Spleen (tissue), 11 donors: ENCODE data around the gene RGL1. TPM values are rescaled to one million over a fixed set of nuclear protein-coding genes. Genes with fewer than 3 reads are reported as not detected.

ENCODE experiments used
- DNase-seq: peaks from one replicate; pipeline ENCODE4 v3.0.0-alpha.2; 2020
- H3K27ac ChIP-seq, 8 donors: fragments of 200-600 bp; sonication (generic) in 7 of 8; 1 replicate in 4 of 8; 2 replicates in 4 of 8; pipeline versions ENCODE4 v1.5.0 to v1.8.0; 2016 to 2021; ENCODE audit warnings: inconsistent platforms in 4 of 8, mild to moderate bottlenecking in 4 of 8, moderate library complexity in 1 of 8
- H3K27me3 ChIP-seq, 7 donors: fragments of 200-600 bp; sonication (generic) in 6 of 7; replicated peaks in 1 of 7; 1 replicate in 4 of 7; 2 replicates in 3 of 7; pipeline versions ENCODE4 v1.5.0 to v1.8.0; 2016 to 2021; ENCODE audit warnings: inconsistent platforms in 3 of 7, mild to moderate bottlenecking in 1 of 7
- H3K36me3 ChIP-seq, 6 donors: fragments of 200-600 bp; sonication (generic) in 5 of 6; 1 replicate in 4 of 6; 2 replicates in 2 of 6; pipeline versions ENCODE4 v1.5.0 to v1.8.0; 2016 to 2021; ENCODE audit warnings: inconsistent platforms in 2 of 6
- H3K4me1 ChIP-seq, 6 donors: fragments of 200-600 bp; sonication (generic) in 5 of 6; 1 replicate in 3 of 6; 2 replicates in 3 of 6; pipeline versions ENCODE4 v1.5.0 to v1.8.0; 2016 to 2021; ENCODE audit warnings: inconsistent platforms in 3 of 6
- H3K4me3 ChIP-seq, 8 donors: fragments of 200-600 bp; sonication (generic) in 7 of 8; 1 replicate in 4 of 8; 2 replicates in 4 of 8; pipeline versions ENCODE4 v1.5.0 to v1.8.0; 2016 to 2021; ENCODE audit warnings: inconsistent platforms in 4 of 8, mild to moderate bottlenecking in 4 of 8, moderate library complexity in 2 of 8
- H3K9me3 ChIP-seq, 8 donors: fragments of 200-600 bp; sonication (generic) in 7 of 8; 1 replicate in 4 of 8; 2 replicates in 4 of 8; pipeline versions ENCODE4 v1.5.0 to v1.8.0; 2016 to 2021; ENCODE audit warnings: inconsistent platforms in 4 of 8
- CTCF ChIP-seq, 11 experiments: fragments of 200-600 bp in 7 of 11; fragments of 450-650 bp in 4 of 11; sonication (generic) in 4 of 11; IDR thresholded peaks in 8 of 11; conservative IDR thresholded peaks in 3 of 11; 1 replicate in 7 of 11; 2 replicates in 4 of 11; pipeline versions ENCODE4 v1.4.0 to v1.8.0; 2016 to 2021; ENCODE audit warnings: antibody characterized with exemption in 11 of 11, inconsistent platforms in 4 of 11, mild to moderate bottlenecking in 1 of 11
- POLR2A ChIP-seq, 3 donors: fragments of 450-650 bp; IDR thresholded peaks; one replicate each; pipeline ENCODE4 v1.5.1; 2017; ENCODE audit warnings: antibody characterized with exemption in 3 of 3, mild to moderate bottlenecking in 1 of 3
- POLR2AphosphoS5 ChIP-seq, 3 donors: sonication (generic); formaldehyde crosslinking; IDR thresholded peaks; one replicate each; pipeline ENCODE4 v1.5.1; 2017; ENCODE audit warnings: antibody characterized with exemption in 3 of 3
- WGBS, 5 donors: extraction: QIAGEN DNeasy Blood & Tissue Kit in 3 of 5; methylation state at CpG; one replicate each; pipeline versions ENCODE4 v1.1.5 to v1.1.7; 2013 to 2018; 5-methylcytosine and 5-hydroxymethylcytosine counted together
- intact Hi-C: fragments of 100-400 bp; cut with DNase I; formaldehyde crosslinking; loops from one replicate; pipeline ENCODE4 v1.15.0; 2023; ENCODE audit warnings: low total_unique reads
- polyA plus RNA-seq, 3 donors: library from polyadenylated mRNA; stranded (reverse); fragments of 200-250 nt; gene quantifications; one replicate each; pipeline ENCODE4 v1.2.1, GENCODE V29; 2013
- total RNA-seq, 7 donors: library from RNA; depleted of rRNA in 3 of 7; stranded (reverse); fragments of >200 nt in 3 of 7; fragmentation: NEBNext Ultra II Directional in 4 of 7; extraction: Animal tissue kit (Norgen Biotek cat#: 25700) in 4 of 7; gene quantifications; one replicate each; pipeline versions ENCODE4 v1.1.0 to v1.2.1, GENCODE V29; 2016 to 2021
- donor health status: healthy with polysubstance abuse.
- donor health status: DM: no; HTN: no; CAD: no; lungs with moderate emphysema.
- donor health status: DM: no; HTN: no; CAD: no.
- donor health status: Bipolar disorder and iron deficiency.
- donor health status: healthy.
- donor health status: DM: no; HTN: no; CAD: no.
- donor health status: DM: yes; HTN: yes; CAD: no.

Gene RGL1
- total and polyA plus RNA-seq, 10 donors: 14.3 to 126 (median 71.4) TPM

GRCh38 chr1:183840140-183840539 is 35.2 kb downstream of the RGL1 start:
- H3K27me3 ChIP-seq: no peaks in the 10 kb centered on the region
- no peak overlapping the region for H3K4me3 ChIP-seq
- TF ChIP-seq CTCF (IDR thresholded peaks at IDR 0.05 in 8 of 11, conservative IDR thresholded peaks at IDR 0.05 in 3 of 11) (no peak), POLR2A (IDR thresholded peaks at IDR 0.05) (no peak), POLR2AphosphoS5 (IDR thresholded peaks at IDR 0.05) (no peak)
- H3K9me3 ChIP-seq: no peaks in the 10 kb centered on the region
- peaks cover 8 to 53% (median 37%) of the 10 kb centered on the region in 6 donors for H3K4me1 ChIP-seq
- intact Hi-C loops: no loop called here
- no peak overlapping the region for H3K27ac ChIP-seq
- DNase-seq: no peak
- WGBS, 5 donors: 81 to 95% (median 94%) methylated on average over 1 of the region's 1 CpG
- peaks cover 0 to 5% (median 0%) of the 10 kb centered on the region in 6 donors for H3K36me3 ChIP-seq

- intact Hi-C loops: no loop called here
- Histone ChIP-seq H3K27me3 (no peaks in the 10 kb centered on the region), H3K4me3 (no peak overlapping the region), H3K4me1 (peaks cover 8 to 49% (median 37%) of the 10 kb centered on the region in 6 donors), H3K36me3 (peaks cover 0 to 5% (median 0%) of the 10 kb centered on the region in 6 donors), H3K9me3 (no peaks in the 10 kb centered on the region), H3K27ac (peak overlapping the region in 5 of 8 donors; percentile 51 to 73 (median 68))
- DNase-seq: no peak
- WGBS, 5 donors: 0 to 41% (median 0%) methylated on average over 1 of the region's 1 CpG
- no peak for TF ChIP-seq CTCF (IDR thresholded peaks at IDR 0.05 in 8 of 11, conservative IDR thresholded peaks at IDR 0.05 in 3 of 11)
- TF ChIP-seq POLR2AphosphoS5 (IDR thresholded peaks at IDR 0.05): no peak
- TF ChIP-seq POLR2A (IDR thresholded peaks at IDR 0.05): no peak
Measured at GRCh38 chr1:183841550-183841949, 36.6 kb downstream of the RGL1 start.

GRCh38 chr1:183841950-183842794 is 37.3 kb downstream of the RGL1 start:
- TF ChIP-seq POLR2AphosphoS5 (IDR thresholded peaks at IDR 0.05) (peak in 1 of 3 donors; percentile 44), CTCF (IDR thresholded peaks at IDR 0.05 in 8 of 11, conservative IDR thresholded peaks at IDR 0.05 in 3 of 11) (no peak), POLR2A (IDR thresholded peaks at IDR 0.05) (no peak)
- Histone ChIP-seq H3K4me1 (peaks cover 11 to 47% (median 34%) of the 10 kb centered on the region in 6 donors), H3K9me3 (no peaks in the 10 kb centered on the region), H3K27me3 (no peaks in the 10 kb centered on the region), H3K36me3 (peaks cover 0 to 5% (median 0%) of the 10 kb centered on the region in 6 donors), H3K27ac (peak overlapping the region in 7 of 8 donors; percentile 51 to 75 (median 68)), H3K4me3 (peak overlapping the region in 2 of 8 donors; percentile 11 to 14)
- 26 to 36% (median 29%) methylated on average over 9 of the region's 9 CpGs for WGBS, 5 donors
- intact Hi-C loops: no loop called here
- DNase-seq: no peak

- Histone ChIP-seq H3K4me3 (peak overlapping the region in 2 of 8 donors; percentile 11 to 14), H3K4me1 (peaks cover 11 to 48% (median 31%) of the 10 kb centered on the region in 6 donors), H3K36me3 (peaks cover 0 to 5% (median 0%) of the 10 kb centered on the region in 6 donors), H3K27me3 (no peaks in the 10 kb centered on the region), H3K27ac (peak overlapping the region in 7 of 8 donors; percentile 51 to 75 (median 68)), H3K9me3 (no peaks in the 10 kb centered on the region)
- WGBS, 5 donors: 22 to 32% (median 28%) methylated on average over 2 of the region's 2 CpGs
- DNase-seq: no peak
- intact Hi-C loops: no loop called here
- TF ChIP-seq POLR2AphosphoS5 (IDR thresholded peaks at IDR 0.05) (no peak), POLR2A (IDR thresholded peaks at IDR 0.05) (no peak), CTCF (IDR thresholded peaks at IDR 0.05 in 8 of 11, conservative IDR thresholded peaks at IDR 0.05 in 3 of 11) (no peak)
Measured at GRCh38 chr1:183842795-183843144, 37.9 kb downstream of the RGL1 start.
